Peyer's patch (tissue), 4 donors: ENCODE measurements around the gene SCYGR4. TPM values are rescaled to one million over a fixed set of nuclear protein-coding genes. Genes with fewer than 3 reads are reported as not detected.

Experiments used
- DNase-seq, 3 donors: peaks; one replicate each; pipeline ENCODE4 v3.0.0-alpha.2; 2017 to 2019
- H3K27ac ChIP-seq, 4 donors: fragments of 200-600 bp; sonication (generic); one replicate each; pipeline ENCODE4 v1.5.1; 2016 to 2019
- H3K27me3 ChIP-seq, 2 donors: fragments of 200-600 bp; sonication (generic); one replicate each; pipeline ENCODE4 v1.5.1; 2019
- H3K36me3 ChIP-seq, 3 donors: fragments of 200-600 bp; sonication (generic); one replicate each; pipeline ENCODE4 v1.5.1; 2016 to 2019
- H3K4me1 ChIP-seq, 4 donors: fragments of 200-600 bp; sonication (generic); one replicate each; pipeline ENCODE4 v1.5.1; 2016 to 2019
- H3K4me3 ChIP-seq, 4 donors: fragments of 200-600 bp; sonication (generic); 1 replicate in 3 of 4; 2 replicates in 1 of 4; pipeline ENCODE4 v1.5.1; 2016 to 2019; ENCODE audit warnings: mild to moderate bottlenecking in 1 of 4
- H3K9me3 ChIP-seq, 4 donors: fragments of 200-600 bp; sonication (generic); one replicate each; pipeline ENCODE4 v1.5.1; 2016 to 2019; ENCODE audit warnings: mild to moderate bottlenecking in 1 of 4
- CTCF ChIP-seq, 6 experiments: fragments of 450-650 bp in 4 of 6; fragments of 200-600 bp in 2 of 6; sonication (generic) in 1 of 6; IDR thresholded peaks; one replicate each; pipeline ENCODE4 v1.5.1; 2017 to 2019; ENCODE audit warnings: antibody characterized with exemption in 6 of 6, mild to moderate bottlenecking in 3 of 6, moderate library complexity in 1 of 6
- POLR2A ChIP-seq, 2 donors: fragments of 450-650 bp; IDR thresholded peaks; one replicate each; pipeline ENCODE4 v1.5.1; 2017; ENCODE audit warnings: antibody characterized with exemption in 2 of 2, mild to moderate bottlenecking in 2 of 2, moderate library complexity in 2 of 2
- total RNA-seq, 4 donors: library from RNA; depleted of rRNA; stranded (reverse); fragments of >200 nt; gene quantifications; one replicate each; pipeline ENCODE4 v1.1.0, GENCODE V29; 2016

Gene SCYGR4
- total RNA-seq, 4 donors from 2014 or later, result not detected

- Histone ChIP-seq H3K9me3 (no peaks in the 10 kb centered on the region), H3K27ac (no peak overlapping the region), H3K27me3 (no peaks in the 10 kb centered on the region), H3K36me3 (no peaks in the 10 kb centered on the region), H3K4me3 (no peak overlapping the region), H3K4me1 (no peaks in the 10 kb centered on the region)
- DNase-seq, result no peak
- TF ChIP-seq POLR2A (IDR thresholded peaks at IDR 0.05) (no peak), CTCF (IDR thresholded peaks at IDR 0.05) (no peak)
Observed at GRCh38 chr2:227626580-227627151, 9.4 kb downstream of the SCYGR4 start.

DNA sequence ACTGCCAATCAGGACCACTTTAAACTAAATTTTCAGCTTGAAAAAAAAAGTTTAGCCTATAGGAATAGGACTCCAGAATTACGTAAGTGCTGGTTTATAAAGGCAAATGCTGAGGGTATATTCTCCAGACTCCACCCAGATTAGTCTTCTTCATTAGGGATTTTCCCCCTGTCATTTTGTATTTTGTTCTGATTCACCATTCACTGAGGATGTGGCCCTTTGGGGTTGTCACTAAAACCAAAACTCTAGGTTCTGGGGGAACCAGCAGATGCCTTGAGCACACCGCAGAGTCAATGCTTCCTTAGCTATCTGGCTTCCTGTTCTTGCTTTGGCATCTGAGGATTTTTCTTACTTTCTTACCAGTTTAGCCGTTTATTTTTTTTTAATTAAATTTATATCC is 10.5 kb downstream of the SCYGR4 start:
- Histone ChIP-seq H3K4me1 (no peaks in the 10 kb centered on the region), H3K27ac (no peak overlapping the region), H3K9me3 (no peaks in the 10 kb centered on the region), H3K4me3 (no peak overlapping the region), H3K27me3 (no peaks in the 10 kb centered on the region), H3K36me3 (no peaks in the 10 kb centered on the region)
- TF ChIP-seq POLR2A (IDR thresholded peaks at IDR 0.05) (no peak), CTCF (IDR thresholded peaks at IDR 0.05) (no peak)
- DNase-seq, result no peak

DNA sequence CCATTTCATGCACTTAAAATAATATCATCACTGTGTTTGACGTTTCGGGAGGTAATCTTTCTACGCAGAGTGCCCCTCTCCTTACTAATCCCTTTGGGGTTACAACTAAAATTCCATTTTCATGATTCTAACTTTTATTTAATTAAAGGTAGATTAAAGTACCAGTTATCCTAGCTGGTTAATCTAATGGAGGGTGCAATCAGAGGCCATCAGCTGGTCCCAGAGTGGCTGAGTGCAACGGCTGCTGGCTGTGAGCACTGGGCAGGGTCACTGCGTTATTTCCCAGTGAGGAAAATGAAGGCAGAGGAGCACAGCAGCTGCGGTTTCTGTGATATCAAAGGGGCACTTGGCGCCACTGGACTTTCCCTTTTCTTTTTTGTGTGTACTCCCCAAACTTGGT is 12.1 kb downstream of the SCYGR4 start:
- H3K4me1 ChIP-seq, result no peaks in the 10 kb centered on the region
- DNase-seq, result no peak
- no peaks in the 10 kb centered on the region for H3K9me3 ChIP-seq
- H3K36me3 ChIP-seq, result no peaks in the 10 kb centered on the region
- TF ChIP-seq CTCF (IDR thresholded peaks at IDR 0.05) (no peak), POLR2A (IDR thresholded peaks at IDR 0.05) (no peak)
- H3K27ac ChIP-seq, result no peak overlapping the region
- no peaks in the 10 kb centered on the region for H3K27me3 ChIP-seq
- H3K4me3 ChIP-seq, result no peak overlapping the region

GRCh38 chr2:227630322-227630721 is 13.0 kb downstream of the SCYGR4 start:
- Histone ChIP-seq H3K27me3 (no peaks in the 10 kb centered on the region), H3K4me1 (no peaks in the 10 kb centered on the region), H3K36me3 (no peaks in the 10 kb centered on the region), H3K27ac (no peak overlapping the region), H3K4me3 (no peak overlapping the region), H3K9me3 (no peaks in the 10 kb centered on the region)
- TF ChIP-seq CTCF (IDR thresholded peaks at IDR 0.05) (no peak), POLR2A (IDR thresholded peaks at IDR 0.05) (no peak)
- DNase-seq, result no peak

GRCh38 chr2:227632827-227633226 is 15.5 kb downstream of the SCYGR4 start:
- H3K36me3 ChIP-seq, result no peaks in the 10 kb centered on the region
- H3K9me3 ChIP-seq, result no peaks in the 10 kb centered on the region
- H3K27ac ChIP-seq, result no peak overlapping the region
- no peaks in the 10 kb centered on the region for H3K27me3 ChIP-seq
- no peaks in the 10 kb centered on the region for H3K4me1 ChIP-seq
- DNase-seq, result no peak
- TF ChIP-seq CTCF (IDR thresholded peaks at IDR 0.05), result no peak
- TF ChIP-seq POLR2A (IDR thresholded peaks at IDR 0.05), result no peak
- H3K4me3 ChIP-seq, result no peak overlapping the region

DNA sequence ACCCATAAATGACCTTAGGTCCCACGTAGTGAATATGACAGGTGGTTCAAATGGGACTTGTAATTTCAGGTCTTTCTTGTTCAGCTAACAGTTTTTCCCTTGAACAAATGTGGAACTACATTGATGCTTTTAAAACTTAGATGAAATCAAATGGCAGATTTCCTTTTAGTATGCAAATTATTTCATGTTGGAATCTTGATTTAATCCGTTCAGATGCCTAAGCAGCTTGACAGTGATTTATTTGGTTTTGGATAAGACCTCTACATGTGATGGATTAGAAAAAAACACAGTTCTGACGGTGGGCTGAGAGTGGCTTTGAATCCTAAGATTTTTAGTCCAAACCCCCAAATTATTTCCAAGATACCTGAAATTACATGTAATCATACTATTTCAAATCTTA is 16.9 kb downstream of the SCYGR4 start:
- no peaks in the 10 kb centered on the region for H3K36me3 ChIP-seq
- DNase-seq, result no peak
- H3K27ac ChIP-seq, result no peak overlapping the region
- TF ChIP-seq CTCF (IDR thresholded peaks at IDR 0.05) (no peak), POLR2A (IDR thresholded peaks at IDR 0.05) (no peak)
- H3K4me1 ChIP-seq, result no peaks in the 10 kb centered on the region
- H3K9me3 ChIP-seq, result no peaks in the 10 kb centered on the region
- no peak overlapping the region for H3K4me3 ChIP-seq
- no peaks in the 10 kb centered on the region for H3K27me3 ChIP-seq
